ENCODE measurements around the gene TUBB2B.
"Not testable (repeated sequence)": the region's sequence is repeated elsewhere in the genome, so short reads cannot be mapped to it uniquely, and the experiment has no call there.

TUBB2B gene

DNA sequence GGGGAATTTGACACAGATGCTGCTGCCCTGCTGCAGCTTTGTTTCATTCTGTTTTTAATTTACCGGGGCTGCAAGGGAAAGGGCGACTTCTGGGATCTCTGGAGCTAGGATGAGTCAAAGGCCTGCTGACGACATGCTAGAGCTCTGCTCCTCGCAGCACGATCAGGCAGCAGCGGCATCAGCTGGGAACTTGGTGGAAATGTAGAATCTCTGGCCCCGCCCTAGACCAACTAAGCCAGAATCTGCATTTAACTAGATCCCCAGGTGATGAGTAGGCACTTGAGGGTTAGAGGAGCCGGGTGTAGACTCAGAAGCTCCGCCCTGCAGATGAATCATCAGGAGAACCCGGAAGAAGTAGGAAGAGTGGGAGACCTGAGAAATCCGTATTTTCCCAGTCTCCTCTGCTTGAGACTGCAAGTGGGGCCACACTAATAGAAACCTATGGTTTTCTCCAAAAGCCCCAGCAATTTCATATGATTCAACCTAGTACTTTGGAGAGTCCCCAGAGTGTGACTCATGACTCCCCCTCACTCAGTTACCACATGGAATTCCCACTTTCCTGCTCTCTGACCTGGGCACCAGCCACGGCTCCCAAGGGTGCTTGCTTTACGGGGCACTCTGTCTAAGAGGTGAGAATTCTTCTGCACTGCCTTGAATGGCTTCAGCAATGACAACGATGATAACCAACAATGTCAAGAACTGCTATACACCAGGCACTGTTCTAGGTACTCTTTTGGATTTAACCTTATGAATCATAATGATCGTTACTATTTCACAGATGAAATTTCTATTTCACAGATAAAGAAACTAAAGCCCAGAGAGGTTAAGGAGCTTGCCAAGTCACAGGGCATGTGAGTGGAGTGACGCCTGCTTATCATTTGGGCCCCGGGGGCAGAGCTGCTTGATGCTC, 18.1 kb downstream of the TUBB2B start:
- DNase-seq = no peak

DNA sequence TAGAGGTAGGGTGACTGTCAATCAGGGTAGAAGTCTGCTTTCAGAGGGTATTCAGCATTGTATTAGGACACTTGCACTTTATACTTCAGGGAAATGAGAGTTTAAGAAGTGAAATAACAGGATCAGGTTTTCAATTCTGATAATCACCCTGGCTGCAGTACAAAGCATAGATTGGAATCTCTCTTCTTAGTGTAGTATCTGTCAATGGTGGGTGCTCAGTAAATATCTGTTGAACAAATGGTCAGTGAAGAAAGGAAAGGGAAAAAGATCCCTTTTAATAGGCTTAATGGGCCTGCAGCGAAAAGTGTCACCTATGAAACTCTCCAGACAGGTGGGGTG, 18.7 kb downstream of the TUBB2B start:
- no peak for DNase-seq

DNA sequence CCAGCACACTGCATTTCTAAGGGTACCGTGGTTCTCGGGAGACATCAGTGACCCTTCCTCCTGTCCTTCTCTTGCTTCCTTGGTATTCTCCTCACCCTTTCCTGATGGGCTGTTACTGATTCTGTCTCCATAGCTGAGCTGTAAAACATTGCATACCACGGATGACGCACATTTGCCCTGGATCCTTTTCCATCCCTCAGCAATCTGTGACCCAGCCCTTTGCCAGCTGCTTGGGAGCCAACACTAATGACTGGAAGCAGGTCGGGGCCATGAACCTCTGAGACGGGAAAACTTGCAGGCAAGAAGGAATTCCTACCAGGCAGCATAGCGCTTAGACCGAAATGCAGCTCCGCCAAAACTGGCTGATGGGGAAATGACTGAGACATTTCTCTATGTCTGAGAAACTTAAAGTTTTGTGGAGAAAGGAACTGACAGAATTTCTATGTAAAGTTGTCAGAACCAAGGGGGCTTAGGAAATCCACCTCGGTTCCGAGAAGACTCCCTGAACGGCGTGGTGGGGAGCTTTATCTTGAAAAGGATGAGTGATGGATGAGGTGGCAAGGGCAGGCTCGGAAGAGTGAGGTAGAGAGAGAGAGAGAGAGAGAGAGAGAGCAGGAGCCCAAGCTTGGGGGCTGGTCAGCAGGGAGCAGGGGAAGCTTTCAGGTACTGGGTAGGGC, 19.2 kb downstream of the TUBB2B start:
- no peak for DNase-seq

DNA sequence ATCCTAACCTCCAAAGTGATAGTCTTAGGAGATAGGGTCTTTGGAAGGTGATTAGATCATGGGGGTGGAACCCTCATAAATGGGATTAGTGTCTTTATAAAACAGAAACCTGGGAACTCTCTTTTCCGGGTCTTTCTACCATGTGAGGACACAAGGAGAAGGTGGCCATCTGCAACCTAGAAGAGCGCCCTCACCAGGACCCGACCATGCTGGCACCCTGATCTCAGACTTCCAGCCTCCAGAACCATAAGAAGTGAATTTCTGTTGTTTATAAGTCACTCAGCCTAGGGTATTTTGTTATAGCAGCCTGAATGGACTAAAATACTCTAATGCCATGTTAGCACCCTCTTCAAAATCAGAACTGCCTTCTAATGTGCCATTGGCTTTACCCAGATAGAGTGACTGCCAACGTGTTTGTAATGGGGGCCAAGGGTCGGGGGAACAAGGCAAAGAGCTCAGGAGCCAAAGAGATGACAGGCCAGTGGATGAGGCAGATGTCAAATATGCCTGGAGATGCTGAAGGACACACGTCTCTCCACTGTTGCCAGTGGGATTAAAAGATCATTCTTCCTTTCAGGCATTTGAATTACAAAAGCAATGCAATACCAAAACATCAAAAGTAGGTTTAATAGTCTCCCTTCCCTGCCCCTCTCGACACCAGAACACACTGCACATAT, 21.0 kb downstream of the TUBB2B start:
- DNase-seq = no peak

DNA sequence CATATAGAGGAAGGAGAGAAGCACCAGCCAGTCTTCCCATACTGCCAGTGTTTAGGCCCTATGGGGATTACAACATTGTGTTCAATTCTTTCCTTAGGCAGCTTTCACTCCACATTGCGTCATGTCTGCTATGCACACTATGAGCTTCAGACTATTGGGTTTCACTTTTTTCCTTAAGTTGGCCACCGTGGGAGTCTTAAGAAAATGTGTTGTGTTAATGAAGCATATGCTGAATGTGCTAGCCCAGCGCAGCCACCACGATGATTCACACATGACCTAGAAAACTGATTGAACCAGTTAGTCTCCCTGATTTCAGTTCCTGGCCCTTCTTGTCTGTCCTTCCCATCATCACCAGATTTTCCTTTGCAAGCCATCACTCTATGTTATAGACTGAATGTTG, 21.5 kb downstream of the TUBB2B start:
- DNase-seq = no peak

DNA sequence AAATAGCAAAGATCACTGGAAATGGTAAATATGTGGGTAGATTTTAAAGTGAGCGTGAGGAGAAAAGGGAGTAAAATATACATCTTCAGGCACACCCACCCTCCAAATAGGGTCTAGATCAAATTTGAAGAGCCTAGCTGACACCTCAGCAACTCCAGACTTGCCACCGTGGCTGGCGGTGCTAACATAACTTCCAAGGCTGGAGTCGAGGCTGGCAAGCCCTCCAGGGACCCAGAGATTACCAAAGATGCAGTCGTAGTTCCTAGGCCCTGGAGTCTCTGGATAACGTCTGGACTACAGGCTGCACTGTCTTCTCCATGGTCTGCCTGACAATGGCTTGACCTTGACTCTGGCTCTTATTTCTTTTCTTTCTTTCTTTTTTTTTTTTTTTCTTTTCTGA, 22.5 kb downstream of the TUBB2B start:
- no peak for DNase-seq

DNA sequence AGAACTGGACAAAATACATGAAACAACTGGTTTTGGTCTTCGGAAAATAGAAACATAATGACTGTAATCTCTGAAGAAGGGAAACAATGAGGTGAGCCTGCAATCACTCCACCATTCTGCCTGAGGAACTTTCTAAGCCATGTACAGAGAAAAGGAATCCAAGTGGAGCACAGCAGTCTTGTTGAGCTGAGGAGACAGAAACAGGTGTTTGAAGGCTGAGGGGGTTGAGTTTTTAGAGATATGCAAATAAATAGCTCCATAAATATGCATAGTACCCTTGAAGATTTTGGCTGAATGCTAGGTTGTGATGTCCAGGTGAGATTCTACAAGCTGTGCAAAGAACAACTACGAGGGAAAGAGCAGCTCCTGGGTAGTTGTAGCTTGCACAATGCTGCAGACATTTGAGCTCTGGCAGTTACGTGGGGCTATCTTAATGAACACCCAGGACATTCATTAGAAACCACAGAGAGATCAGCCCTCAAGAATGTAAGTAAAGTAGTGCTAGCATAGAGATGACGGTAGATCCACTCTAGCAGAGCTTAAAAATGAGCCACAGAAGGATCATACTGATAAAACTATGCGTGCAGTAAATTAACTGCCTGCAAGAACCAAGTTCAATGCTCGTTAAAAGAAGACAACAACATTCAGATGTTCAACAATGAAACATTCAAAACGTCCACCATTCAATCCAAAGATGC, 24.3 kb downstream of the TUBB2B start:
- DNase-seq = no peak

DNA sequence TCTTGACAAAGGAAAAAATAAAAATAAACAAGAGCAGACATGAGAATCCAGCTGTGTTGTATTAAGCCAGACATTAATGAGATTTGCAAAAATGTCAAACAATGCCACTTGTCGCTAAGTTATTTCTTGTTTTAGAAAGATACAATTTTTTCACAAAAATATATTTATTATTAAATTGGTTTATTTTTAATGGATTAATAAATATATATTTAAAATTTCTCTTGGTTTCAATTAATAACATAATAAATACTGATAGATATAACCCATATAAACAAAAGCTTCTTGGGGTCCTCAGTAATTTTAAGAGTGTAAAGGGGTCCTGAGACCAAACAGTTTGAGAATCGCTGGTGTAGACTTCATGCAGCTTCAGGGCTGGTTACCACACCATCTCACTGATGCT, 26.1 kb downstream of the TUBB2B start:
- no peak for DNase-seq

DNA sequence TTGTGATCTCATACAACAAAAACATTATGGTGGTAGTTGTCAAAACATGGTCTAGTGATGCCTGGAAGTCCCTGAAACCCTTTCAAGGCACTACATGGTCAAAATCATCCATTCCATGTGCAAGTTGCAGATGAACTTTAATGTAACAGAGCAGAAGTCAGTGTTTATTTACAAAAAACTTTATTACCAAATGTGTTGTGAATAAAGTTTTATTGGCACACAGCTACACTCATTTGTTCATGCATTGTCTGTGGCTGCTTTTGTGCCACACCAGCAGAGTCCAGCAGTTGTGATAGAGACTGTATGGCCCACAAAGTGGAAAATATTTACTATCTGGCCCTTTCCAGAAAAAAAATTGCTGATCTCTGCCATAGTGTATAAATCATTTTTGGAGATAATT, 26.8 kb downstream of the TUBB2B start:
- DNase-seq = no peak

DNA sequence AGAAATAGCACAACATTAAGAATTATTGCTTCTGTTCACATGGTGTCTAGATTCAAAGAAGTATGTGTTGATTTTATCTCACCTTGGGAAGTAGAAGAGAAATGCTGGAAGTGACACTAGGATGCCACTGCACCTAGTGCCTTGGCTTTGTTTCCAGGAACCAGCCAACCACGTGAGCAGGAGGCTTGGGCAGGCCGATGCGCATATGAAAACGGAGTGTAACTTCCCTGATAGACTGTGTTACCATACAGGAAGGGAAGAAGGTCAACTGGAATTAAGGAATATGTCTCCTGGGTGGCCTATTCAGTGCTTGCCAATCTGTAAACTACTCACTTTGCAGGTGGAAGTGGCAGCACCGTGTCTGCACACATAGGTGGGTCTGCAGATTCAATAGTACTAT, 28.1 kb downstream of the TUBB2B start:
- no peak for DNase-seq

DNA sequence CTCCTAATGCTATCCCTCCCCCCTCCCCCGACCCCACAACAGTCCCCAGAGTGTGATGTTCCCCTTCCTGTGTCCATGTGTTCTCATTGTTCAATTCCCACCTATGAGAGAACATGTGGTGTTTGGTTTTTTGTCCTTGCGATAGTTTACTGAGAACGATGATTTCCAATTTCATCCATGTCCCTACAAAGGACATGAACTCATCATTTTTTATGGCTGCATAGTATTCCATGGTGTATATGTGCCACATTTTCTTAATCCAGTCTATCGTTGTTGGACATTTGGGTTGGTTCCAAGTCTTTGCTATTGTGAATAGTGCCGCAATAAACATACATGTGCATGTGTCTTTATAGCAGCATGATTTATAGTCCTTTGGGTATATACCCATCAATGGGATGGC, 29.7 kb downstream of the TUBB2B start:
- DNase-seq = not testable (repeated sequence)

DNA sequence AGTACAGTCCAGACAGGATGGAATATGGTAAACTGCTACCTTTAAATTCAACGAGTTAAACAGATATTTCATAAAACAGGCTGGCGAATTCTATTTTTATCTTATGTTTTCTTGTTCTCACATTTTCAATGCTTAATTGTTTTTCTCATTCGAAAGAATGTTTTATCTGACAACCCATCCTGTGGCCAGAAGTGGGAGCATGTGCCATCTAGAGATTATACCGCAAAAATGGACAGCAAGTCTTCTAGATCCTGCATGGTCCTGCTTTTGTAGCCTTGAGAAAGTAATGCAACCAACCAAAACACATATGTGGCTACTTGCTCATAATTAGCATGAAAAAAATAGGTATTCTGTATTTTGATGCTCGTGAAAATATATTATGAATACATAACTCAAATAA, 30.7 kb downstream of the TUBB2B start:
- DNase-seq = no peak

DNA sequence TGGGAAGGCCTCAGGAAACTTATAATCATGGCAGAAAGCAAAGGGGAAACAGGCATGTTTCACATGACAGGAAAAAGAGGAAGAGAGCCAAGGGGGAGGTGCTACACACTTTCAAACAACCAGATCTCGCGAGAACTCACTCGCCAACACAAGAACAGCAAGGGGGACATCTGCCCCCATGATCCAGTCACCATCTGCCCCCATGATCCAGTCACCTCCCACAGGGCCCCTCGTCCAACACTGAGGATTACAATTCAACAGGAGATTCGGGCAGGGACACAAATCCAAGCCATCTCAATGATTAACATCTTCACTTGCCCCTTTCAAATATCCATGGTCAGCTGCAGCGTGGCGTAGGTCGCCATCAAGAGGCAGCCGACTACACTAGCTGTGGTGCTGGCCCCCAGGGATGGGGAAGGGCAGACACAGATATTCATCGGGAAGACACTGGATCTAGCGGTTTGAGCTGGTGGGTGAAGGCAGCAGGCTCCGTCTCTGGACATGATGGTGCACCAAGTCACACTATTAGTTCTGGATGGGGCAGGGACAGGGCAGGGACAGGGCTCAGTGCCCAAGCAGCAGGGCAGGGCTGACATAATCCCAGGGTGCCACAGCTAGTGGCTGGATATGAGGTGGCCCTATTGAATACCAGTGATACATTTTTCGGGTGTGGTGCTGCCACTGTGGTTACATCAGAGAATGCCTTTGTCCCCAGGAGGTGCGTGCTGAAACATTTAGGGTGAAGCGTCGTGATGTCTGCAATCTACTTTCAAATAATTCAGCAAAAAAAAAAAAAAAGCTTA, 31.6 kb downstream of the TUBB2B start:
- DNase-seq = no peak

DNA sequence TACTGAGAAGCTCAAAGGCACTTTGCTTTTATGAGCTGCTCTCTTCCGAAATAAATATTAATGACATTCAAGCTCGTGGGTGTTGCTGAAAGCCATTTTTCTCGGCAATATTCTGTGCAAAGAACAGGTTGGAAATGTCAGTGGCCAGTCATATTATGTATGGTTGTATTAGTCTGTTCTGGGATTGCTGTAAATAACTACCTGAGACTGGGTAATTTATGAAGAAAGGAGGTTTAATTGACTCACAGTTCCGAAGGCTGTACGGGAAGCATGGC, 32.1 kb downstream of the TUBB2B start:
- no peak for DNase-seq

DNA sequence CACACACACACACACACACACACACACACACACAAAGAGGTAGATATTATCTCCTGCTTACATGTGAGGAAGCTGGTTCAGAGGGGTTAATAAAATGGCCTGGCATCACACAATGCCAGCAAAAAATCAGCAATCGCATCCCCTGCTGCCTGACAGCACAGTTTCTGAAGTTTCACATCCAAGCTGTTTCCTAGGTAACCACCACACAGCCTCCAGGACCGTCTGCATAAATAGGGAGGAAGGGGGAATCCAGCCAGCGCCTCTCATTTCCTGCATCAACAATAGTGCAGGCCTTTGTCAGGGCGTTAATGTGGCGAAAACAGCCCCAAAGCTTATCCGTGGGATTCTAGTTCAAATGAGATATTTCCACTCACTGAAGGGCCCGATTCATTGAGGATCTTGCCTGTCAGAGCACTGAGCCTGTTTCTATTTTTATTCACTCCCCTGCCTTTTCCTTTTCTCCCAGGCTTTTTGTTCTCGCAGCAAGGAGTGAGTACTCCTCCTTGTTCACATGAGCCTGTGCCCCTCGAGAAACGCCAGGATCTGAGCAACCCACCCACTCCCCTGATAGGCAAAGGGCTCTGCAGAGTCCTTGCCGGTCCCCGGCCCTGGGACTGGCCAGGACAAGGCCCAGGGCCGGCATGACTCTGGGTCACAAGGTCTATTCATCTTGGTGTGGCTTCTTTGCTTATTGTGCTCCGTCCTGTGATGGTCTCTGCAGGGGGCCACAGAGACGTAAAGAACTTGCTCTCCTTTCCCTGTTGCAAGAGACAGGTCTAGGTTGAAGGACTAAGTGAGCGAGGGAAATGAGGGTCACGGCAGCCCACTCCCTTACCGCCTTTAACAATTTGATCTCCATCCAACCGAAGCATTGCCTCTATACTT, 32.7 kb downstream of the TUBB2B start:
- no peak for DNase-seq

DNA sequence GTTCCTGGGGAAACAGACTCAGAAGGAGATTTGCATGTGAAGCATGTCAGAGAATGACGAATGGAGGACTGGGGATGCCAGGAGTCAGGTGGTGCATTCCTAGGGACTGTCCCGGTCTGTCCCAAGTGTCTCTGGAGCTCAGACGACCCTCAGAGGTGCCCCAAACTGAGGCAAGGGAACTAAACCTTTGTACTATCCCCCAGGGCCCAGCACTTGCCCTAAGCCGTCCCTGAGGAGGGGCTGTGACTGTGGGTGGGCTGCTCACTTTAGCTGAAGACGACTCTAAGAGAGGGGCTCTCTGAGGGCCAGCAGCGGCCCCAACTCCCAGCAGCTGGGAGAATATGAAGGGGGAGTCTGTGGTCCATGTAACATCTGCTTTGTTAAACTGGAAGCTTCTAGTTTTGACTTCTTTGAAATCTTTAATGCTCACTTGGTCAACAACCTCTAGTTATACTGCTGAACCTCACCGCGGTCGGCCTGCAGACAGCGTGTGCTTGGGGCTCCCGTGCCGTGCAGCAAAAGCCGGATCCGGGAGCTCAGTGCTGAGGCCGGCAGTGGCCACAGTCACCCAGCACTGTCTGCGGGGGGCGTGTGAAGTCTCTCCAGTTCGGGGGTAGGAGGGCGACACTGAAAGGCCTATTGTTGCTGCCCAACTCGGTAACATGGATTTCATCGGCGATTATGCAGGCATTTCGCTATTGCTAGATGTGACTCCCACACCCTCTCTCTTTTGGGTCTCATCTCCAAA, 34.2 kb downstream of the TUBB2B start:
- no peak for DNase-seq

DNA sequence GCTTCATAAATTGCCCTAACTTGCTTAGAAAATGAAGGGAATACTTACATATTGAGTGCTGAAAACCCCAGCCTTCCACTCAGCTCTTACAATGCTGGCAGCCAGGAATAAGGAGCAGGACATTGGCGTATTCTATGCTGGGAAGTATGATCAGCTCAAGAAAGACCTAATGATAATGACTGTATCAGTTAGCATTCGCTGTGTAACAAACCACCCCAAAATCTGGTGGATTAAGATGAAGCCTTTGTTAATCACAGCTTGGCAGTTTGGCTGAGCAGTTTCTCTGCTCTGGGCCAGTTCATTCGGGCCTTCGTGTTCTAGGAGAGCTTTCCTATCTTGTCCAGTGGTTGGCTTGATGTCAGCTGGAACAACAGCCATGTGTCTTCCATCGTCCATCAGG, 36.7 kb downstream of the TUBB2B start:
- no peak for DNase-seq

DNA sequence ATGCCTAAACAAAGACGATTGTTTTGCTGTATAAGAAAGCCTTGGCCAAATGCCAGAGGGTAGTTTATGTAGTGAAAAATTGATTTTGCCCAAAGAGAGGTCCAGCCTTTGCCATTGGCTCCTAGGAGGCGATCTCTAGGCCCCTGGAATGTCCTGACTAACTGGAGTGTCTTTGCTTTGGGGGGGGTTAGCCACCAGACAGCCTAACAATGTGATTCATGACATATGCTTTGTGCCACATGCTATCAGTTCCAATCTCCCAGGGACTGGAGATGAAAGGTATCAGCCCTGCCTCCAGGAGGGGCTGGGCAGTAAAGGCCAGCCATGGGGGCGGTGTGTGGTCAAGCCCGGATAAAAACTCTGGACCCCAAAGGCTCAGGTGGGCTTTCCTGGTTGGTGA, 37.4 kb downstream of the TUBB2B start:
- no peak for DNase-seq

DNA sequence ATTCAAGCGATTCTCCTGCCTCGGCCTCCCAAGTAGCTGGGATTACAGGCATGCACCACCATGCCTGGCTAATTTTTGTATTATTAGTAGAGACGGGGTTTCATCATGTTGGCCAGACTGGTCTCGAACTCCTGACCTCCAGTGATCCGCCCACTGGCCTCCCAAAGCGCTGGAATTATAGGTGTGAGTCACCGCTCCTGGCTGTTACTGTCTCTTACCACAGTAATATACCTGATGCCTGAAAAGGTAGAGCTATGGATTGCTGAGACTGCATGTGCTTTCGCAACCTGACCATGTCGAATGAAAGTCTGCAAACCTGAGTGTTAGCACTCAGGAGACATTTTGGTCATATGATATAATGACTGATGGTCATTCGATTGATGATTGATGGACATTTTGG, 38.3 kb downstream of the TUBB2B start:
- DNase-seq = not testable (repeated sequence)

DNA sequence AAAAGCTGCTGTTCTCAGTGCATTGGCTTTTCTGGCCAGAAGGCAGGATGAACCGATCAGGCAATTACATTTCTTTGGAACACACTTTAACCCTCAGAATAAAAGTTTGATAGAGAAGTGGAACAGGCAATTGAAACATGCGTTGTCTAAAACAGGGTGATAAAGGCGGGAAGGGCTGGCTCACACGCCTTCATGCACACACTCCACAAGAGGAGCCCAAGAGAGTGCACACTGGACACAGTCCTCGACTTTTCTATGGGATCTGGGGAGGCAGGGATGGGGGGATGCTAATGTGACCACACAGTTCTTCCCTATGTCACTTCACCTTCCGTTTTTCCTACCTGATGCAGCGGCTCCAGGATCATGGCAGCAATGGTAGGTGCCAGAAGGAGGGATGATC, 39.2 kb downstream of the TUBB2B start:
- DNase-seq = no peak

DNA sequence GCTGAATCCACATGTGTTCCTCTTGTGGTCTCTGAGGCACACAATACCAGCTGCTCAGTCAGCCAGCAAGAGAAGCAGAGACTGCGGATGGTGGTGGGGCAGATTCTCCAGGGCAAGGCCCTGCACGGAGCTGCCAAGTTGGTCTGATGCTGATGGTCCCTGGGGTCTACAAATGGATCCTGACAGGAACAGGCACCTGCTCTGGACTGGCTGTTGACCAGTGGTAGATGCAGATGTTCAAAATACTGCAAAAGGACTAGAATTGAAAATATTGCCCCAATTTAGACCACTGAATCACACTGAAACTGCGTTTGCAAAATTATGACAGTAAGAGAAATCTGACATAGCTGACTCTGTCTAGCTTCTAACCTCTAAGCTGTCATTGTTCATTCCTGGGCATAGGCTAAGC, 40.5 kb downstream of the TUBB2B start:
- DNase-seq = no peak
